Activated naive CD4-positive, alpha-beta T cell treated with anti-CD3 and anti-CD28 coated beads for 36 hours (primary cell): Measurements from ENCODE around the gene IGBP1. TPM values are rescaled to one million over a fixed set of nuclear protein-coding genes. Genes with fewer than 3 reads are reported as not detected.
A peak's percentile ranks its signal among the peaks of the same experiment; 100 is the strongest.
"Not testable (repeated sequence)": the region's sequence is repeated elsewhere in the genome, so short reads cannot be mapped to it uniquely, and the experiment has no call there.

ENCODE experiments used
- CTCF ChIA-PET: fragments of 350-600 bp; sonication (Branson Sonifier 250); formaldehyde crosslinking; loops from one replicate; lab custom pipeline; 2021; ENCODE audit warnings: antibody characterized with exemption; lab: Charles Lee
- DNase-seq: peaks from one replicate; pipeline ENCODE4 v3.0.0-alpha.2; 2020
- H3K27ac Mint-ChIP-seq: one replicate; pipeline ENCODE4 v1.8.0; 2021; ENCODE audit warnings: mild to moderate bottlenecking, mixed read lengths
- H3K27me3 Mint-ChIP-seq: one replicate; pipeline ENCODE4 v1.8.0; 2021; ENCODE audit warnings: low read depth, mixed read lengths
- H3K36me3 Mint-ChIP-seq: one replicate; pipeline ENCODE4 v1.8.0; 2021; ENCODE audit warnings: low read depth, mixed read lengths
- H3K4me1 Mint-ChIP-seq: one replicate; pipeline ENCODE4 v1.8.0; 2021; ENCODE audit warnings: low read depth, mixed read lengths
- H3K4me3 Mint-ChIP-seq: one replicate; pipeline ENCODE4 v1.8.0; 2021; ENCODE audit warnings: mild to moderate bottlenecking, moderate library complexity, mixed read lengths
- H3K9me3 Mint-ChIP-seq: one replicate; pipeline ENCODE4 v1.8.0; 2021; ENCODE audit warnings: mixed read lengths
- intact Hi-C: fragments of 100-400 bp; cut with micrococcal nuclease; formaldehyde crosslinking; loops from one replicate; pipeline ENCODE4 v1.15.1; 2023
- total RNA-seq, 2 experiments: library from RNA; stranded (reverse); gene quantifications; one replicate each; pipeline ENCODE4 v1.2.3, GENCODE V29; 2021

Gene IGBP1
- 10 to 100 TPM; 48.7 to 50.8 TPM for total RNA-seq

- intact Hi-C loops = loop anchor here (1.0 to 10.0 kb wide), 8 partner anchors 41 to 966 kb away; partner anchors contain the start of genes EDA, PDZD11 and PJA1
- peak within 1 kb of the TSS; percentile 89 for H3K27ac Mint-ChIP-seq
- peak; percentile 82 for DNase-seq
- peaks cover 27% of the 10 kb centered on the region for H3K4me1 Mint-ChIP-seq
- H3K4me3 Mint-ChIP-seq = peak within 1 kb of the TSS; percentile 97
- no peaks in the 10 kb centered on the region for H3K27me3 Mint-ChIP-seq
- no peaks in the 10 kb centered on the region for H3K9me3 Mint-ChIP-seq
- CTCF ChIA-PET = interaction anchor here (0.8 to 2.4 kb wide), 15 partner anchors 9 to 714 kb away, joined by 3 to 13 read pairs (median 3); partner anchors contain the start of genes KIF4A and PDZD11
- H3K36me3 Mint-ChIP-seq = peaks cover 5% of the 10 kb centered on the region
Measured at GRCh38 chrX:70133303-70134115, at the start of gene IGBP1. Gene IGBP1, plus strand, starts transcription at chrX:70133447. Its CDS starts 501 bp downstream, at chrX:70133948.

- Mint-ChIP-seq H3K9me3 (no peaks in the 10 kb centered on the region), H3K27ac (no peak overlapping the region), H3K4me3 (no peak overlapping the region), H3K4me1 (peaks cover 2% of the 10 kb centered on the region), H3K36me3 (no peaks in the 10 kb centered on the region), H3K27me3 (no peaks in the 10 kb centered on the region)
- CTCF ChIA-PET = interaction anchor here (1.3 kb wide), 1 partner anchor 13 kb away, joined by 3 read pairs; no protein-coding TSS in a partner anchor
- DNase-seq = no peak
- intact Hi-C loops = no loop called here
Measured at GRCh38 chrX:70084592-70085240, 48.5 kb upstream of the IGBP1 start.

- Mint-ChIP-seq H3K9me3 (no peaks in the 10 kb centered on the region), H3K27ac (no peak overlapping the region), H3K4me3 (no peak overlapping the region), H3K27me3 (no peaks in the 10 kb centered on the region), H3K4me1 (peaks cover 2% of the 10 kb centered on the region), H3K36me3 (no peaks in the 10 kb centered on the region)
- intact Hi-C loops = no loop called here
- no peak for DNase-seq
- CTCF ChIA-PET = interaction anchor here (2.9 kb wide), 1 partner anchor 9 kb away, joined by 17 read pairs; no protein-coding TSS in a partner anchor
Measured at GRCh38 chrX:70087857-70088630, 45.2 kb upstream of the IGBP1 start.

DNA sequence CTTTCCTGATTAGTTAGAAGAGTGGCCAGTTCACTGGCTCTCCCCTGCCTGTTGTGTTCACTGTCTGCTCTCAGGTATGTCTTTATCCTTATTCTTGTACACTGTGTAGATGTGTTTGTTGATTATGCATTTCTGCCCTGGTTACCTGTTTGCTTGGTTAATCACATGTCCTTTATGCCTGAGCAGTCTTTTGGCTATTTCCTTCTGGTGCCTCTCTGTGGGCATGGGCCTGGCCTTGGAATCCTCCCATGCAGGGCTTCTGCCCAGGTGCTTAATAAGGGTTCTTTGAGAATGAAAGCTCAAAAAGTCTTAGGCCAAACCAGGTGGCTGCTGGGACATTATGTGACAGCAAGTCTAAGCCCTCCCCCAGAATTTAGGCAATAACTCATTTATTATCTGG is 44.5 kb upstream of the IGBP1 start:
- no peak overlapping the region for H3K4me3 Mint-ChIP-seq
- peaks cover 2% of the 10 kb centered on the region for H3K4me1 Mint-ChIP-seq
- DNase-seq = no peak
- no peaks in the 10 kb centered on the region for H3K36me3 Mint-ChIP-seq
- H3K27ac Mint-ChIP-seq = no peak overlapping the region
- CTCF ChIA-PET = no interaction called here
- H3K9me3 Mint-ChIP-seq = no peaks in the 10 kb centered on the region
- intact Hi-C loops = no loop called here
- H3K27me3 Mint-ChIP-seq = no peaks in the 10 kb centered on the region

GRCh38 chrX:70089604-70090297 is 43.5 kb upstream of the IGBP1 start:
- no peaks in the 10 kb centered on the region for H3K36me3 Mint-ChIP-seq
- intact Hi-C loops = loop anchor here (10.0 kb wide), 1 partner anchor 475 kb away; the partner anchor contains the start of gene EDA
- H3K27ac Mint-ChIP-seq = no peak overlapping the region
- H3K9me3 Mint-ChIP-seq = no peaks in the 10 kb centered on the region
- no peak overlapping the region for H3K4me3 Mint-ChIP-seq
- peaks cover 2% of the 10 kb centered on the region for H3K4me1 Mint-ChIP-seq
- CTCF ChIA-PET = no interaction called here
- no peak for DNase-seq
- no peaks in the 10 kb centered on the region for H3K27me3 Mint-ChIP-seq

GRCh38 chrX:70092247-70092646 is 41.0 kb upstream of the IGBP1 start:
- Mint-ChIP-seq H3K36me3 (no peaks in the 10 kb centered on the region), H3K9me3 (no peaks in the 10 kb centered on the region), H3K4me3 (no peak overlapping the region), H3K4me1 (peaks cover 2% of the 10 kb centered on the region), H3K27me3 (no peaks in the 10 kb centered on the region), H3K27ac (no peak overlapping the region)
- intact Hi-C loops = loop anchor here (10.0 kb wide), 1 partner anchor 477 kb away; the partner anchor contains the start of gene EDA
- no peak for DNase-seq
- CTCF ChIA-PET = no interaction called here

GRCh38 chrX:70096052-70096451 is 37.2 kb upstream of the IGBP1 start:
- peak; percentile 5 for DNase-seq
- no peak overlapping the region for H3K4me3 Mint-ChIP-seq
- CTCF ChIA-PET = interaction anchor here (0.9 to 3.1 kb wide), 10 partner anchors 9 to 603 kb away, joined by 3 to 26 read pairs (median 8); no protein-coding TSS in a partner anchor
- H3K36me3 Mint-ChIP-seq = no peaks in the 10 kb centered on the region
- H3K27ac Mint-ChIP-seq = no peak overlapping the region
- H3K9me3 Mint-ChIP-seq = peaks cover 2% of the 10 kb centered on the region
- H3K27me3 Mint-ChIP-seq = peaks cover 5% of the 10 kb centered on the region
- intact Hi-C loops = loop anchor here (2.0 to 10.0 kb wide), 4 partner anchors 63 to 603 kb away; partner anchors contain the start of gene EDA
- no peaks in the 10 kb centered on the region for H3K4me1 Mint-ChIP-seq

DNA sequence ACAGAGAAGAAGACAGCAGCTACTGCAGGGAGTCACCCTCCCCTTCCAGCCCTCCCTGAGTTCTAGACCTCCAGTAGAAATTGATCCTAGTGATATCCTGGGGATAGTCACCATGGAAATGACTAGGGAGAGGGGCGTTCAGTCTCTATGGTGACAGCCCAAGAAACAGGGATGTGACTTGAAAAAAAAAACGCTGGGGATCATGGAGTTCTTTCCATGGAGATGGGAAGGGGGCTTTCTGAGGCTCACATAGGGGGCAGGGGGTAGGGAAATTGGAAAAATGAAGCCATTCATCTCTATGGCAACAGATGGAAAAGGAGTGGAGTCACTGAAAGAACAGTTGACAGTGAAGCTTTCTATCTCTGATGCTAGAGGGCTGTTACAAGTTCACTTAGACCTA is 28.0 kb upstream of the IGBP1 start:
- Mint-ChIP-seq H3K4me1 (no peaks in the 10 kb centered on the region), H3K27me3 (no peaks in the 10 kb centered on the region), H3K9me3 (no peaks in the 10 kb centered on the region), H3K36me3 (no peaks in the 10 kb centered on the region), H3K4me3 (no peak overlapping the region), H3K27ac (no peak overlapping the region)
- CTCF ChIA-PET = interaction anchor here (1.8 kb wide), 1 partner anchor 8 kb away, joined by 8 read pairs; no protein-coding TSS in a partner anchor
- intact Hi-C loops = no loop called here
- DNase-seq = no peak

DNA sequence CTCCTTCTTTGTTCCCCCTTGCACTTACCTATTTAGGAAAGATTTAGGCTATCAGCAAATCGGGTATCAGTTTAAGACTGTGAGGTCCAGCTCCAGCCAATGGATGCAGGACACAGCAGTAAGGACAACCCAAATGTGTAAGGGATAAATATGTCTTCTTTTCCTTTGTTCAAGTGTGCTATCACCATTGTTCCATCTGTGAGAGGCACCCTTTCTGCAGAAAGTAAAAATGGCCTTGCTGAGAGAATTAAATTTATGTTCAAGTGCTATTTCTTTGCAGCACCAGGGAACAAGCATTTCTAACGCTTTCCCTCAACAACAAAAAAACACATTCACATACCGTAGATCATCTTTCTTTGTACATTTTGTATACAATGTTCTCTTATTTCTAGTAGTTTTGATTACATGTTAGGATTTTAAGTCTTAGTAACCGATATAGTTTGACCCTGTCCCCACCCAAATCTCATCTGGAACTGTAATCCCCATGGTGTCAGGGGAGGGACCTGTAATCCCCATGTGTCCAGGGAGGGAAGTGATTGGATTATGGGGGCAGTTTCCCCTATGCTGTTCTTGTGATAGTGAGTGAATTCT is 21.7 kb upstream of the IGBP1 start:
- DNase-seq, H3K36me3 Mint-ChIP-seq, H3K4me3 Mint-ChIP-seq, H3K4me1 Mint-ChIP-seq, H3K27ac Mint-ChIP-seq, H3K27me3 Mint-ChIP-seq, intact Hi-C loops, H3K9me3 Mint-ChIP-seq, CTCF ChIA-PET: not testable (repeated sequence)

- Mint-ChIP-seq H3K27me3 (no peaks in the 10 kb centered on the region), H3K4me3 (no peak overlapping the region), H3K9me3 (no peaks in the 10 kb centered on the region), H3K27ac (no peak overlapping the region), H3K4me1 (no peaks in the 10 kb centered on the region), H3K36me3 (no peaks in the 10 kb centered on the region)
- CTCF ChIA-PET = no interaction called here
- DNase-seq = no peak
- intact Hi-C loops = no loop called here
Measured at GRCh38 chrX:70117738-70118137, 15.5 kb upstream of the IGBP1 start.

GRCh38 chrX:70123014-70123413 is 10.2 kb upstream of the IGBP1 start:
- intact Hi-C loops, H3K4me1 Mint-ChIP-seq, H3K4me3 Mint-ChIP-seq, H3K27me3 Mint-ChIP-seq, DNase-seq, H3K9me3 Mint-ChIP-seq, CTCF ChIA-PET, H3K36me3 Mint-ChIP-seq, H3K27ac Mint-ChIP-seq: not testable (repeated sequence)
